ENCODE measurements around the gene ZFP14. TPM values are rescaled to one million over a fixed set of nuclear protein-coding genes. Genes with fewer than 3 reads are reported as not detected.
"Not testable (repeated sequence)": the region's sequence is repeated elsewhere in the genome, so short reads cannot be mapped to it uniquely, and the experiment has no call there.

ZFP14 gene
- total and polyA plus RNA-seq, 2 donors = 2.2 to 25.6 TPM

- H3K4me1 ChIP-seq (ENCODE audit: insufficient read depth); DNase-seq (ENCODE audit: extremely low spot score); H3K27ac ChIP-seq (ENCODE audit: low read depth); H3K36me3 ChIP-seq (ENCODE audit: insufficient read depth); H3K4me3 ChIP-seq (ENCODE audit: low read depth, low read length): not testable (repeated sequence)
- 78% methylated on average over 5 of the region's 5 CpGs for WGBS
These were observed 68.5 kb downstream of the ZFP14 start for GRCh38 chr19:36310416-36310990.

- not testable (repeated sequence) for H3K27ac ChIP-seq (ENCODE audit: low read depth); DNase-seq (ENCODE audit: extremely low spot score); H3K4me3 ChIP-seq (ENCODE audit: low read depth, low read length); H3K36me3 ChIP-seq (ENCODE audit: insufficient read depth); H3K4me1 ChIP-seq (ENCODE audit: insufficient read depth)
- 67% methylated on average over 21 of the region's 23 CpGs for WGBS
These were observed 69.2 kb downstream of the ZFP14 start for GRCh38 chr19:36309759-36310158.

- H3K27ac ChIP-seq (ENCODE audit: low read depth); H3K4me3 ChIP-seq (ENCODE audit: low read depth, low read length); H3K4me1 ChIP-seq (ENCODE audit: insufficient read depth); H3K36me3 ChIP-seq (ENCODE audit: insufficient read depth); DNase-seq (ENCODE audit: extremely low spot score): not testable (repeated sequence)
- 58% methylated on average over 37 of the region's 39 CpGs for WGBS
These were observed 69.7 kb downstream of the ZFP14 start for GRCh38 chr19:36309309-36309708.

- WGBS = 96% methylated on average over 12 of the region's 30 CpGs
- not testable (repeated sequence) for H3K27ac ChIP-seq (ENCODE audit: low read depth); H3K36me3 ChIP-seq (ENCODE audit: insufficient read depth); H3K4me1 ChIP-seq (ENCODE audit: insufficient read depth); DNase-seq (ENCODE audit: extremely low spot score); H3K4me3 ChIP-seq (ENCODE audit: low read depth, low read length)
These were observed 86.7 kb downstream of the ZFP14 start for GRCh38 chr19:36292317-36292716.

Other genes with a start within 250 kb of the ZFP14 start
- gene CAPNS1, start 239.1 kb downstream of the ZFP14 start, total RNA-seq = 132 TPM
- 665 TPM for gene CAPNS1, start 239.1 kb downstream of the ZFP14 start, polyA plus RNA-seq
- gene COX7A1, start 226.8 kb downstream of the ZFP14 start, total RNA-seq = 15.1 TPM
- 92.0 TPM for gene COX7A1, start 226.8 kb downstream of the ZFP14 start, polyA plus RNA-seq
- 10.8 TPM for gene ZNF565, start 164.5 kb downstream of the ZFP14 start, total RNA-seq
- gene ZNF565, start 164.5 kb downstream of the ZFP14 start, polyA plus RNA-seq = 4.0 TPM
- 145 TPM for gene ZNF146, start 164.1 kb downstream of the ZFP14 start, total RNA-seq
- 39.2 TPM for gene ZNF146, start 164.1 kb downstream of the ZFP14 start, polyA plus RNA-seq
- 22.6 TPM for gene ZFP82, start 39.4 kb upstream of the ZFP14 start, total RNA-seq
- 4.2 TPM for gene ZFP82, start 39.4 kb upstream of the ZFP14 start, polyA plus RNA-seq
- 39.4 TPM for gene ZNF566, start 110.4 kb upstream of the ZFP14 start, total RNA-seq
- gene ZNF566, start 110.4 kb upstream of the ZFP14 start, polyA plus RNA-seq = 6.0 TPM
- gene ZNF260, start 149.1 kb upstream of the ZFP14 start, total RNA-seq = 52.5 TPM
- 5.7 TPM for gene ZNF260, start 149.1 kb upstream of the ZFP14 start, polyA plus RNA-seq
- gene ZNF529, start 194.1 kb upstream of the ZFP14 start, total RNA-seq = 36.2 TPM
- gene ZNF529, start 194.1 kb upstream of the ZFP14 start, polyA plus RNA-seq = 6.4 TPM
- gene ZNF382, start 226.1 kb upstream of the ZFP14 start, total RNA-seq = 30.3 TPM
- gene ZNF382, start 226.1 kb upstream of the ZFP14 start, polyA plus RNA-seq = 4.2 TPM

Data from urinary bladder (tissue), 4 donors.